ENCODE data around the gene CHMP3. TPM values are rescaled to one million over a fixed set of nuclear protein-coding genes. Genes with fewer than 3 reads are reported as not detected.
A peak's percentile ranks its signal among the peaks of the same experiment; 100 is the strongest.

CHMP3 gene
- polyA plus RNA-seq, 2 donors, result 46.1 to 111 TPM

DNA sequence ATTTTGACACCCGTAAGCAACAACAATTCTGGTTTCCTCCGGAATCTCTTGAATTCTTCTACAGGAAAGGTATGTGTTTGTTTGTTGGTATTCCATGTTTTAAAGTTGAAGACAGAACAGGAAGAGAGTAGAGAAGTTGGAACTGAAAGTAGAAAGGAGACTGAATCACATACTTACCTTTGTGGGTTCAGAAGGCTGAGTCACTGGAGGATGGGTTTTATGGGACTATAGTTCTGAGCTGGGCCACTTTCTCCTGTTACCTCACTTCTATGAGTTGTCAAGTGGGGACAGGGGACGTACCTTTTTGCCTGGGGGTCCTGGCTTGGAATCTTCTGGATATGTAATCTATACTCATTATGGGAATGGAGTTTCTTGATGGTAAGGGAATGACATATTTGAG is 81.2 kb downstream of the CHMP3 start:
- Histone ChIP-seq H3K4me3 (ENCODE audit: low read depth in 1 of 2, low read length in 2 of 2) (no peak overlapping the region), H3K9me3 (ENCODE audit: control insufficient read depth in 2 of 2, insufficient read depth in 1 of 2, low read depth in 1 of 2, low read length in 1 of 2) (no peaks in the 10 kb centered on the region), H3K27me3 (ENCODE audit: control insufficient read depth in 1 of 2, insufficient read depth in 2 of 2, low read length in 2 of 2) (no peaks in the 10 kb centered on the region), H3K4me1 (ENCODE audit: control insufficient read depth in 2 of 2, insufficient read depth in 2 of 2, low read length in 1 of 2) (no peaks in the 10 kb centered on the region), H3K36me3 (ENCODE audit: control insufficient read depth in 2 of 2, insufficient read depth in 2 of 2, low read length in 1 of 2) (peaks cover 19 to 30% of the 10 kb centered on the region in 2 donors), H3K27ac (ENCODE audit: low read depth in 2 of 2, low read length in 1 of 2) (peak overlapping the region in 1 of 2 donors; percentile 14)
- 88 to 91% methylated on average over 3 of the region's 3 CpGs for WGBS, 2 donors

DNA sequence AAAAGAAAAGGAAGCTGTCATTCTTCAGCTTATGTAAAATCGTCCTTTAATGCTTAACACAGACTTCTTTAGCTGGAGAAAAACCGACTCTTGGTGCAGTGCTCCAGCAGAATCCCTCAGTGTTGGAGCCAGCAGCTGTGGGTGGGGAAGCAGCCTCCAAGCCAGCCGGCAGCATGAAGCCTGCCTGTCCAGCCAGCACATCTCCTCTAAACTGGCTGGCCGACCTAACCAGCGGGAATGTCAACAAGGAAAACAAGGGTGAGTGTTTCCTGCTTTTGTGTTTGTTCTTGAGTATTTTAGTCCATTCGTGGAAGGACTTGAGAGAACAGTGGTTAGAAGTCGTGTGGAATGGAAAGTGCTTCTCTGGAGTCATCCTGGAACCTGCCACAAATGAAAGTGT is 83.1 kb downstream of the CHMP3 start:
- Histone ChIP-seq H3K4me3 (ENCODE audit: low read depth in 1 of 2, low read length in 2 of 2) (no peak overlapping the region), H3K27ac (ENCODE audit: low read depth in 2 of 2, low read length in 1 of 2) (no peak overlapping the region), H3K4me1 (ENCODE audit: control insufficient read depth in 2 of 2, insufficient read depth in 2 of 2, low read length in 1 of 2) (no peaks in the 10 kb centered on the region), H3K36me3 (ENCODE audit: control insufficient read depth in 2 of 2, insufficient read depth in 2 of 2, low read length in 1 of 2) (peaks cover 21 to 29% of the 10 kb centered on the region in 2 donors), H3K9me3 (ENCODE audit: control insufficient read depth in 2 of 2, insufficient read depth in 1 of 2, low read depth in 1 of 2, low read length in 1 of 2) (no peaks in the 10 kb centered on the region), H3K27me3 (ENCODE audit: control insufficient read depth in 1 of 2, insufficient read depth in 2 of 2, low read length in 2 of 2) (no peaks in the 10 kb centered on the region)
- 47 to 51% methylated on average over 7 of the region's 7 CpGs for WGBS, 2 donors

DNA sequence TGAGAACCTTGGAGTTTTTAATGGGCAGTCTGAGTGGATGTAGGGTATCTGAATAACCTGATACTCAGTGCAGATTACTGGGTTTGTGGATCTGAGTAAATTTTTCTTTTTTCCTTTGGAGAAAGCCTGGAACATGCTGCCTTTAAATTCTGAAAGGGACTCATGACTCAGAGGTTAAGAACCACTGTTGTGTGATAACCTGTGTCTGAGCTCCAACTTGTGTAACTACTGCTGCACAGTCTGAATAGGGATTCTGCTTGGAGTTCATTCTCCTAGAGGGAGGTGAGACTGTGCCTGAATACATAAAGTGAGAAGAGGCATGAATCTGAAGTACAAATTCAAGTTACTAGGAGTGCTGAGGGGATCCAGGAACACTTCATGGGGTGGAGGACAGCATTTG is 85.9 kb downstream of the CHMP3 start:
- Histone ChIP-seq H3K4me1 (ENCODE audit: control insufficient read depth in 2 of 2, insufficient read depth in 2 of 2, low read length in 1 of 2) (no peaks in the 10 kb centered on the region), H3K36me3 (ENCODE audit: control insufficient read depth in 2 of 2, insufficient read depth in 2 of 2, low read length in 1 of 2) (peaks cover 13 to 21% of the 10 kb centered on the region in 2 donors), H3K9me3 (ENCODE audit: control insufficient read depth in 2 of 2, insufficient read depth in 1 of 2, low read depth in 1 of 2, low read length in 1 of 2) (no peaks in the 10 kb centered on the region), H3K4me3 (ENCODE audit: low read depth in 1 of 2, low read length in 2 of 2) (no peak overlapping the region), H3K27ac (ENCODE audit: low read depth in 2 of 2, low read length in 1 of 2) (no peak overlapping the region), H3K27me3 (ENCODE audit: control insufficient read depth in 1 of 2, insufficient read depth in 2 of 2, low read length in 2 of 2) (no peaks in the 10 kb centered on the region)

DNA sequence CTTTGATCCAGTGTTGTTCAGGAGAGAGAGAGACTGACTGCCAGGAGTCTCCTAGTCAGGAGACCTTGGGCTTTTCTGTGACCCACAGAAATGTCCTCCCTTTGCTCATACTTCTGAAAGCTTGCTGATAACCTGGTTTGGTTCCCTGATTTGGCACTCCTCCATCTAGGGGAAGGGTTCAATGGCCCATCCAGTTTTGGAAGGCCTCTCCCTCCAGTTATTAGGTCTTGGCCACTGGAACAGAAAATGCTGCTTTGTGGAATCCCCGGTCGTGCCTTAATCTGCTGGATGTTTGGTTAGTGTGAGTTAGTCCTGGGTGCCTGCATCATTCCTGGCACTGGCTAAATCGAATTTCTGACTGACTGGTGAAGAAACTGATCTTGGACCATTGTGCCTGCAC is 86.3 kb downstream of the CHMP3 start:
- H3K36me3 ChIP-seq (ENCODE audit: control insufficient read depth in 2 of 2, insufficient read depth in 2 of 2, low read length in 1 of 2), result peaks cover 12 to 21% of the 10 kb centered on the region in 2 donors
- H3K4me1 ChIP-seq (ENCODE audit: control insufficient read depth in 2 of 2, insufficient read depth in 2 of 2, low read length in 1 of 2), result no peaks in the 10 kb centered on the region
- H3K27ac ChIP-seq (ENCODE audit: low read depth in 2 of 2, low read length in 1 of 2), result peak overlapping the region in 1 of 2 donors; percentile 9
- H3K9me3 ChIP-seq (ENCODE audit: control insufficient read depth in 2 of 2, insufficient read depth in 1 of 2, low read depth in 1 of 2, low read length in 1 of 2), result no peaks in the 10 kb centered on the region
- WGBS, 2 donors, result 57 to 74% methylated on average over 3 of the region's 3 CpGs
- H3K4me3 ChIP-seq (ENCODE audit: low read depth in 1 of 2, low read length in 2 of 2), result no peak overlapping the region
- no peaks in the 10 kb centered on the region for H3K27me3 ChIP-seq (ENCODE audit: control insufficient read depth in 1 of 2, insufficient read depth in 2 of 2, low read length in 2 of 2)

DNA sequence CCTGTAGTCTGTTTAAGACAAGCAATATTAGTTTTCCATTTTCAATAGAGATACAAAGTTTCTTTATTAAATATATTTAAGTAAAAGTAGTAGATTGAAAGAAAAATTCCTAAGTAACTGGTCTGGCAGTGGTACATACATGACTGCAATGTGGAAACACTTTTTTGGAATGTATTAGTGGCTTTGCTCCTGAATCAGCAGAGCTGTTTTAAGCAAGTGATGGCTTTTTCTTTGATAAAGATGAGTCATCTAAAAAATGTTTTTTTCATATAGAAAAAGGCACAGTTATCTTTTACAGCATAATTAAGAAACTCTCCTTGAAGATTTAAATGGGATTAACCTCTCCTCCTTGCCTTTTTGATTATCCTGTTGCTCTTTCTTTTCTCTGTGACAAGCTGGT is 87.2 kb downstream of the CHMP3 start:
- Histone ChIP-seq H3K4me3 (ENCODE audit: low read depth in 1 of 2, low read length in 2 of 2) (no peak overlapping the region), H3K9me3 (ENCODE audit: control insufficient read depth in 2 of 2, insufficient read depth in 1 of 2, low read depth in 1 of 2, low read length in 1 of 2) (no peaks in the 10 kb centered on the region), H3K27ac (ENCODE audit: low read depth in 2 of 2, low read length in 1 of 2) (no peak overlapping the region), H3K4me1 (ENCODE audit: control insufficient read depth in 2 of 2, insufficient read depth in 2 of 2, low read length in 1 of 2) (no peaks in the 10 kb centered on the region), H3K27me3 (ENCODE audit: control insufficient read depth in 1 of 2, insufficient read depth in 2 of 2, low read length in 2 of 2) (no peaks in the 10 kb centered on the region), H3K36me3 (ENCODE audit: control insufficient read depth in 2 of 2, insufficient read depth in 2 of 2, low read length in 1 of 2) (peaks cover 12 to 21% of the 10 kb centered on the region in 2 donors)

DNA sequence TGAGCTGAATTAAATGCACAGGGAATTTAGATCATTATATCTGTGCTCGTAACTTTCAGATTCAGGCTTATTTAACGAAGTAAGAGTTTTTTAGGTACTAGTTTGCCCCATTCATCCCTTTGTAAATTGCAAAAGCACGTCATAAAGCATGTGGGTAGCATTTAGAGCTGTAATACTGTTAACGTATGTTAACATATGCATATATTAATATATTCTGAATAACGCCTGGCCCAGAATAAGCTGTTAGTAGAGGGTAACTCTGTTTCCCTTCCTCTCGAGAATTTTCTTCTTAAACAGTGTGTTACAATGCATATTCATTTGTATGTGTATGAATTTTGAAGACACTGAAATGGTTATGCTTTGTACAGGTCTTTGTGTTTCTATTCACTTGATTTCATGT is 91.6 kb downstream of the CHMP3 start:
- no peak overlapping the region for H3K4me3 ChIP-seq (ENCODE audit: low read depth in 1 of 2, low read length in 2 of 2)
- no peak overlapping the region for H3K27ac ChIP-seq (ENCODE audit: low read depth in 2 of 2, low read length in 1 of 2)
- 94 to 95% methylated on average over 6 of the region's 6 CpGs for WGBS, 2 donors
- H3K9me3 ChIP-seq (ENCODE audit: control insufficient read depth in 2 of 2, insufficient read depth in 1 of 2, low read depth in 1 of 2, low read length in 1 of 2), result no peaks in the 10 kb centered on the region
- peaks cover 4 to 14% of the 10 kb centered on the region in 2 donors for H3K36me3 ChIP-seq (ENCODE audit: control insufficient read depth in 2 of 2, insufficient read depth in 2 of 2, low read length in 1 of 2)
- H3K27me3 ChIP-seq (ENCODE audit: control insufficient read depth in 1 of 2, insufficient read depth in 2 of 2, low read length in 2 of 2), result no peaks in the 10 kb centered on the region
- H3K4me1 ChIP-seq (ENCODE audit: control insufficient read depth in 2 of 2, insufficient read depth in 2 of 2, low read length in 1 of 2), result no peaks in the 10 kb centered on the region

DNA sequence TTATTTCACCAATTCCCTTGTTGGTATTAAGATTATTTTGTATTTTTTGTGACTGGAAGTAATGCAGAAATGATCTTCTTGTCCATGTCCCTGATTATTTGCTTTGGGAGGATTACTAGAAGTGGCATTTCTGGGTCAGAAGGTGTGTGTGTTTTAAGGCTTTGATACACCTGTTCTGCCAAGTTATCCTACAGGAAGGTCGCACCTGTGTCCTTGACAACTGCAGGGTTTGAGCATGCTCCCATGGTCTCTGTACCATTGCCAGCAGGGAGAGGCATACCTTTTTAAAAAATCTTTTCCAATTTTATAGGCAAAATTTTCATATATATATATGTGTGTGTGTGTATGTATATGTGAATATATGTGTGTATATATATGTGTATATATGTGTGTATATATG is 92.4 kb downstream of the CHMP3 start:
- H3K27ac ChIP-seq (ENCODE audit: low read depth in 2 of 2, low read length in 1 of 2), result no peak overlapping the region
- H3K27me3 ChIP-seq (ENCODE audit: control insufficient read depth in 1 of 2, insufficient read depth in 2 of 2, low read length in 2 of 2), result no peaks in the 10 kb centered on the region
- H3K4me1 ChIP-seq (ENCODE audit: control insufficient read depth in 2 of 2, insufficient read depth in 2 of 2, low read length in 1 of 2), result no peaks in the 10 kb centered on the region
- peaks cover 7 to 11% of the 10 kb centered on the region in 2 donors for H3K36me3 ChIP-seq (ENCODE audit: control insufficient read depth in 2 of 2, insufficient read depth in 2 of 2, low read length in 1 of 2)
- H3K4me3 ChIP-seq (ENCODE audit: low read depth in 1 of 2, low read length in 2 of 2), result no peak overlapping the region
- WGBS, 2 donors, result 67 to 85% methylated on average over 1 of the region's 1 CpG
- H3K9me3 ChIP-seq (ENCODE audit: control insufficient read depth in 2 of 2, insufficient read depth in 1 of 2, low read depth in 1 of 2, low read length in 1 of 2), result no peaks in the 10 kb centered on the region

DNA sequence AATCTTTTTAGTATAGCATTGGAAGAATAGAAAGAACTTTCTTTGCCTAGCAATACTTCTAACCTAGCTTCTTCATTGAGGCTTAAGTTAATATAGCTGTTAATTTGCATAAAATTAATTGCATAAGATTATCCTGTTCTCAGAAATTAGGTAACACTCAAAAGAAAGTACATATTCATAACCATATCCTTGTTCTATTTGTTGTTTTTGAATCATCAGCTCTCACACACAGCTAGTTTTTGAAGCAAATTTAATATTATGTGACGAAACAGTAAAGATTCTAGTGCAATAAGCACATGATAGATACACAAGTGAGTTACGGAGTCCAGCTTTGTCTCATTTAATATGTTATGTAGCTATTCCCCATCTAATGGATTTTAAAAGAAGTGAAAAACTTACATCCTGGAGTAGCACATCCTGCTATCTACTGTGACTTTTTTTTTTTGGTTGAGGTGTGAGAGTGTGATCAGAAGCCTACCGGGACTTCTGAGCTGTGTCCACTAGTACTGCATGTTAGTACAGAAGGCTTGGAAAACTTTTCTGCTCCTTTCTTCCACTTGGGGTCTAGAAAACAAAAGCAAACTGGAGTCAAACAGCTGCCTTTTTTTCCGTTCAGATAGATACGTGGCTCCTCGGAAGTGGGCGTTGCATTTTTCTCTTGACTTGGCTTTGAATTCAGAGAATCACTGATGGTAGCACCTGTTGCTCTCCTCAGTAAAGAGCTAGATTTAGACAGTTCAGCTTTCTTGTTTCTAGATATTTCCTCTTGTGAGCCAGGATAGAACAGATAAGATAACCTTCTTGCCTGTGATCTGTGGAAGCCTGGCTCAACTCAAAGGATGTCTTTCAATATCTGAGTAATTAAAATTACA is 94.8 kb downstream of the CHMP3 start:
- WGBS, 2 donors, result 86 to 88% methylated on average over 7 of the region's 7 CpGs
- no peaks in the 10 kb centered on the region for H3K4me1 ChIP-seq (ENCODE audit: control insufficient read depth in 2 of 2, insufficient read depth in 2 of 2, low read length in 1 of 2)
- no peak overlapping the region for H3K27ac ChIP-seq (ENCODE audit: low read depth in 2 of 2, low read length in 1 of 2)
- peaks cover 7 to 15% of the 10 kb centered on the region in 2 donors for H3K36me3 ChIP-seq (ENCODE audit: control insufficient read depth in 2 of 2, insufficient read depth in 2 of 2, low read length in 1 of 2)
- H3K27me3 ChIP-seq (ENCODE audit: control insufficient read depth in 1 of 2, insufficient read depth in 2 of 2, low read length in 2 of 2), result no peaks in the 10 kb centered on the region
- H3K9me3 ChIP-seq (ENCODE audit: control insufficient read depth in 2 of 2, insufficient read depth in 1 of 2, low read depth in 1 of 2, low read length in 1 of 2), result no peaks in the 10 kb centered on the region
- H3K4me3 ChIP-seq (ENCODE audit: low read depth in 1 of 2, low read length in 2 of 2), result no peak overlapping the region

DNA sequence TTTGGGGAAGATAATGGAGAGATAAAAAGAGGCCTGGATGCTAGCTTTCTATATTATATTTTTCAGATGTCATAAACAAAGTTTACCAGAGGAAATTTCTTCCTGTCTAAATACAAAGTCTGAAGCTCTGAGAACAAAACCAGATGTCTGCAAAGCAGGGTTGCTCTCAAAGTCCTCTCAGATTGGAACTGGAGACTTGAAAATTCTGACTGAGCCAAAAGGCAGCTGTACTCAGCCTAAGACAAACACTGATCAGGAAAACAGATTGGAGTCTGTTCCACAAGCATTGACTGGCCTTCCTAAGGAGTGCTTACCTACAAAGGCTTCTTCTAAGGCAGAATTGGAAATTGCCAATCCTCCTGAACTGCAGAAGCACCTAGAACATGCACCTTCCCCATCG is 96.9 kb downstream of the CHMP3 start:
- peaks cover 4 to 18% of the 10 kb centered on the region in 2 donors for H3K36me3 ChIP-seq (ENCODE audit: control insufficient read depth in 2 of 2, insufficient read depth in 2 of 2, low read length in 1 of 2)
- WGBS, 2 donors, result 84 to 90% methylated on average over 1 of the region's 1 CpG
- no peaks in the 10 kb centered on the region for H3K27me3 ChIP-seq (ENCODE audit: control insufficient read depth in 1 of 2, insufficient read depth in 2 of 2, low read length in 2 of 2)

DNA sequence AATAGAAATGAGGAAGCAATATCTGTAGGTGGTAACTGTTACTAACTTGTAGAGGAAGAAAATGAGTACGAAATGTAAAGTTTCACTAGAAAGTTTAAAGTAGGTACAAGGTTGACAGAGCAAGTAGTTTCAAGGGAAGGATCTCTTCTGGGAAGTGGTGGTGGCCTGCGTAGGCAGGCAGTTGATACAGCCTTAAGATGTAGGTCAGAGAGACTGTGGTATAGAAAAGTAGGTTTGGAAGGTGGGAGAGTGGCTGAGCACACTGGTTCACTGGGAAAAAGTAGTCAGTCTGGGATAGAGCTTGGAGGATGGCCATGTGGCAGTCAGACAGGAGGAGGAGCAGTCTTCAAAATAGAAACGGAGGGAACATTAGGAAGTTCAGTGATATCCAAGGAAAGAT is 98.6 kb downstream of the CHMP3 start:
- Histone ChIP-seq H3K27ac (ENCODE audit: low read depth in 2 of 2, low read length in 1 of 2) (no peak overlapping the region), H3K4me3 (ENCODE audit: low read depth in 1 of 2, low read length in 2 of 2) (no peak overlapping the region), H3K27me3 (ENCODE audit: control insufficient read depth in 1 of 2, insufficient read depth in 2 of 2, low read length in 2 of 2) (no peaks in the 10 kb centered on the region), H3K9me3 (ENCODE audit: control insufficient read depth in 2 of 2, insufficient read depth in 1 of 2, low read depth in 1 of 2, low read length in 1 of 2) (no peaks in the 10 kb centered on the region), H3K4me1 (ENCODE audit: control insufficient read depth in 2 of 2, insufficient read depth in 2 of 2, low read length in 1 of 2) (no peaks in the 10 kb centered on the region), H3K36me3 (ENCODE audit: control insufficient read depth in 2 of 2, insufficient read depth in 2 of 2, low read length in 1 of 2) (peaks cover 9 to 21% of the 10 kb centered on the region in 2 donors)
- WGBS, 2 donors, result 55 to 68% methylated on average over 3 of the region's 3 CpGs

More for the DNA sequence above, 96.9 kb downstream of the CHMP3 start:
- Histone ChIP-seq H3K4me1 (ENCODE audit: control insufficient read depth in 2 of 2, insufficient read depth in 2 of 2, low read length in 1 of 2) (no peaks in the 10 kb centered on the region), H3K27ac (ENCODE audit: low read depth in 2 of 2, low read length in 1 of 2) (no peak overlapping the region), H3K4me3 (ENCODE audit: low read depth in 1 of 2, low read length in 2 of 2) (no peak overlapping the region), H3K9me3 (ENCODE audit: control insufficient read depth in 2 of 2, insufficient read depth in 1 of 2, low read depth in 1 of 2, low read length in 1 of 2) (no peaks in the 10 kb centered on the region)
